ENCODE results near the gene NDUFV3. TPM values are rescaled to one million over a fixed set of nuclear protein-coding genes. Genes with fewer than 3 reads are reported as not detected.
A peak's percentile ranks its signal among the peaks of the same experiment; 100 is the strongest.
"Not testable (repeated sequence)": the region's sequence is repeated elsewhere in the genome, so short reads cannot be mapped to it uniquely, and the experiment has no call there.

NDUFV3 gene
- total and polyA plus RNA-seq, 5 donors: 45.4 to 52.2 (median 49.9) TPM

DNA sequence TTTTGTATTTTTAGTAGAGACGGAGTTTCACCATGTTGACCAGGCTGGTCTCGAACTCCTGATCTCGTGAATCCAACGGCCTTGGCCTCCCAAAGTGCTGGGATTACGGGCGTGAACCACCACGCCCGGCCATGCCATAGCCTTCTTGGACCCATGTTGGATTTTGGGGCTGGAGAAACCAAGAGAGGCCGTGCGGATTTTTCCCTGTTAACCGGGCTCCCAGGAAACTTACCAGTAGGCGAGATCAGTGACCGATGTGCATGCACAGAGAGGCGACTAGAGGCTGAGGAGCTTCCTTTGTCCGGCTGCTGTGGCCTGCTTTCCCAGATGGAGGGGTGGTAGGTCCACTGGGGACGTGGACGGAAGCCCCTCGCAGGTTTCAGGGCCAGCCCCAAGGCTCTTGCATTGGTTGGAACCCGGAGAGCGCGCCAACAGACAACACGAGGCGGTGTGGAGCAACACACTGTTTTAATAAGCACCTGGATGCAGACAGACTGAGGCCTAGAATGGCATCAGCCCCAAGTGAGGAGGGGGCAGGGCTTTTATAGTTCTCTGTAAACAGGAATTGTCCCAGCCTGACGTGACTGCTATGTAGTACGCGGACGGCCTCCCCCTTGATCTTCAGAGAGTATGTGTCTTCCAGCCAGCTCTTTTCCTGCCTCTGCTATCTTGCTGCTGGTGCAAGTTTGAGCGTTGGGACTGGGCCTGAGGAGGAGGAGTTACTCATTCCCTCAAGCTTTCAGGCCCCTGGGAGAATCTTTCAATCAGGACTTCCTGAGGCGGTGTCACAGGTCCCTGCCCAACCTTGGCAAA is 32.2 kb downstream of the NDUFV3 start, which contains the start of gene ERVH48-1:
TSS of gene ERVH48-1 (minus strand) at position 517 of the 813 bp plus-strand sequence. CDS start 6,624 bp downstream, outside the sequence.
- Histone ChIP-seq H3K4me3 (ENCODE audit: low read length) (no peak within 1 kb of the TSS), H3K4me1 (ENCODE audit: control insufficient read depth, insufficient read depth, low read length) (no peaks in the 10 kb centered on the region), H3K27ac (ENCODE audit: low read length) (no peak within 1 kb of the TSS), H3K9me3 (ENCODE audit: control insufficient read depth, low read length) (no peaks in the 10 kb centered on the region), H3K27me3 (ENCODE audit: control insufficient read depth, insufficient read depth) (no peaks in the 10 kb centered on the region)
- ATAC-seq: peak in 1 of 2 donors; percentile 19
- intact Hi-C loops (cut with DNase I): no loop called here
- no peak for DNase-seq
- 82% methylated on average over 29 of the region's 29 CpGs for WGBS

DNA sequence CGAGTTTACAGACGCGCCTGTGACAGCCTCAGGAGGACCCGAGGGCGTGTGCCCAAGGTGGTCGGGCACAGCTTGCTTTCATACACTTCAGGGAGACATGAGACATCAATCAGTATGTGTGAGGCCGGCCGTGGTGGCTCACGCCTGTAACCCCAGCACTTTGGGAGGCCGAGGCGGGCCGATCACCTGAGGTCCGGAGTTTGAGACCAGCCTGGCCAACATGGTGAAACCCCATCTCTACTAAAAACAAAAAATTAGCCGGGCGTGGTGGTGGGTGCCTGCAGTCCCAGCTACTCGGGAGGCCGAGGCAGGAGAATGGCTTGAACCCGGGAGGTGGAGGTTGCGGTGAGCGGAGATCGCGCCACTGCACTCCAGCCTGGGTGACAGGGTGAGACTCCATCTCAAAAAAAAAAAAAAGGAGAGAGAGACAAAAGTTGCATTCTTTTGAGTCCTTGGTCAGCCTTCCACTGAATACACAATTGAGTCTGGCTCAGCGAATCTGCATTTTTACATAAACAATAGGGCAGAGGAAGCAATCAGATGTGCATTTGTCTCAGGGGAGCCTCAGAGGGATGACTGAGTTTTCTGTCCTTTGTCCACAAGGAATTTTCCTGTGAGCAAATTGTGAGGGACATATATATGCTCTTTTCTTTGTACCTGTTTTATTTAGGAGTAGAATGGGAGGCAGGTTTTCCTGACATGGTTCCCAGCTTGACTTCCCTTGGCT is 34.5 kb downstream of the NDUFV3 start:
- 93% methylated on average over 23 of the region's 23 CpGs for WGBS
- H3K4me1 ChIP-seq (ENCODE audit: control insufficient read depth, insufficient read depth, low read length); H3K27ac ChIP-seq (ENCODE audit: low read length); intact Hi-C loops (cut with DNase I); H3K27me3 ChIP-seq (ENCODE audit: control insufficient read depth, insufficient read depth); H3K4me3 ChIP-seq (ENCODE audit: low read length); H3K9me3 ChIP-seq (ENCODE audit: control insufficient read depth, low read length); DNase-seq; ATAC-seq: not testable (repeated sequence)

DNA sequence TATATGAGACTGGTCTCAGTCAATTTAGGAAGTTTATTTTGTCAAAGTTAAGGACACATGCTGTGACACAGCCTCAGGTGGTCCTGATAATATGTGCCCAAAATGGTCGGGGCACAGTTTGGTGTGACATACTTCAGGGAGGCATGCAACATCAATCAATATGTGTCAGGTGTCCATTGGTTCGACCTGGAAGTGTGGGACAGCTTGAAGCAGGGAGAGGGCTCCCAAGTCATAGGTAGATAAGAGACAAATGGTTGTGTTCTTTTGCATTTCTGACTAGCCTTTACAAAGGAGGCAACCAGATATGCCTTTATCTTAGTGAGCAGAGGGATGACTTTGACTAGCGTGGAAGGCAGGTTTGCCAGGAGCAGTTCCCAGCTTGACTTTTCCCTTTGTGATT is 36.9 kb downstream of the NDUFV3 start:
- ATAC-seq (no peak), DNase-seq (no peak)
- Histone ChIP-seq H3K4me1 (ENCODE audit: control insufficient read depth, insufficient read depth, low read length) (no peaks in the 10 kb centered on the region), H3K27ac (ENCODE audit: low read length) (no peak overlapping the region), H3K4me3 (ENCODE audit: low read length) (no peak overlapping the region), H3K9me3 (ENCODE audit: control insufficient read depth, low read length) (no peaks in the 10 kb centered on the region), H3K27me3 (ENCODE audit: control insufficient read depth, insufficient read depth) (no peaks in the 10 kb centered on the region)
- intact Hi-C loops (cut with DNase I): no loop called here
- 58% methylated on average over 3 of the region's 3 CpGs for WGBS

DNA sequence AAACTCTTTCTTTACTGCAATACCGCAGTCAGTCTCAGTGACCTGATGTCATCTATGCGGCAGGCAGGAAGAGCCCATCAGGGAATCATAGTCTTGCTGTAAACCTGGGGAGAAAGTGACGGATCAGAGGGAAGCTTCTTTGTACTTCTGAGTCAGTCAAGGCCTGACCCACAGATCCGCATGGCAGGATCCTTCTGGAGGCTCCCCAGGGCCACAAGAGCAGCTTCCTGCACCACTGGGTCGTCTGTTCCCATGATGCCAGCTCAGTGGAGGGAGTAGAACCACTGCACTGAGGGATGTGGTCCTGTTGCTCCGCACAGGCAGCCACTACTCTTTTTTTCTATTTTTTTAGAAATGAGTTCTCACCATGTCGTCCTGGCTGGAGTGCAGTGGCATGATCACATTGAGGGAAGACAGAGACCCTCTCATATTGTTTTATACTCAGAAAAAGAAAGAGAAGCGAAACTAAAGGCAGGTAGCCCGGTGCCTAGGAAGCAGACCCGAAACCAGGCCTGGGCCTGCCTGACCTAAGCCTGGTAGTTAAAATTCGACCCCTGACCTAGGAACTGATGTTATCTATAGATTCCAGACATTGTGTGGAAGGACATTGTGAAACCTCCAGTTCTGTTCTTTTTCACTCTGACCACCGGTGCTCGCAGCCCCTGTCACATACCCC is 38.6 kb downstream of the NDUFV3 start:
- Histone ChIP-seq H3K4me3 (ENCODE audit: low read length) (no peak overlapping the region), H3K27ac (ENCODE audit: low read length) (no peak overlapping the region), H3K4me1 (ENCODE audit: control insufficient read depth, insufficient read depth, low read length) (no peaks in the 10 kb centered on the region), H3K27me3 (ENCODE audit: control insufficient read depth, insufficient read depth) (no peaks in the 10 kb centered on the region), H3K9me3 (ENCODE audit: control insufficient read depth, low read length) (no peaks in the 10 kb centered on the region)
- WGBS: 86% methylated on average over 13 of the region's 13 CpGs
- DNase-seq (no peak), ATAC-seq (no peak)
- intact Hi-C loops (cut with DNase I): no loop called here

DNA sequence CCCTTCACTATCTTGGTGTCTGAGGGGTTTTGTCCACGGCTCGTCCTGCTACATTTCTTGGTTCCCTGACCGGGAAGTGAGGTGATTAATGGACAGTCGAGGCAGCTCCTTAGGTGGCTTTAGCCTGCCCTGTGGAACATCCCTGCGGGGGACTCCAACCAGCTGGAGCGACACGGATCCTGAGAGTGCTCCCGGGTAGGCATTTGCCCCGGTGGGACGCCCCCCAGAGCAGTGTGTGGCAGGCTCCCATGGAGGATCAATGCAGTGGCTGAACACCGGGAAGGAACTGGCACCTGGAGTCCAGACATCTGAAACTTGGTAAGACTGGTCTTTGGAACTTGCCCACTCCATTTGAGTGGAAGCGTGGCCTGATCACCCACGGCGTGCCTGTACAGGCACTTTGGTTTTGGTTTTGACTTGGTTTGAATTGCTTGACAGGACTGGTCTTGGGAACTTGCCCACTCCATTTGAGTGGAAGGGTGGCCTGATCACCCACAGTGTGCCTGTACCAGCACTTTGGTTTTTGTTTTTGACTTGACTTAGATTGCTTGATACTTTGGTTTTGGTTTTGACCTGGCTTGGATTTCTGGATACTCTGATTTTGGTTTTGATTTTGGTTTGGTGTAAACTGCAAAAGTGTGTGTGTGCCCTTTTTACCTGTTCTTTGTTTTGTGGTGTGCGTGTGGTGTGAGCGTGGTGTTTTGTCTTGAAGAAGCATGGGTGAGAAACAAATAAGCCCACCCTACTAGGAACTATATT is 39.4 kb downstream of the NDUFV3 start:
- DNase-seq; H3K4me3 ChIP-seq (ENCODE audit: low read length); H3K27me3 ChIP-seq (ENCODE audit: control insufficient read depth, insufficient read depth); intact Hi-C loops (cut with DNase I); H3K4me1 ChIP-seq (ENCODE audit: control insufficient read depth, insufficient read depth, low read length); H3K27ac ChIP-seq (ENCODE audit: low read length); ATAC-seq; H3K9me3 ChIP-seq (ENCODE audit: control insufficient read depth, low read length): not testable (repeated sequence)
- WGBS: 87% methylated on average over 16 of the region's 16 CpGs

DNA sequence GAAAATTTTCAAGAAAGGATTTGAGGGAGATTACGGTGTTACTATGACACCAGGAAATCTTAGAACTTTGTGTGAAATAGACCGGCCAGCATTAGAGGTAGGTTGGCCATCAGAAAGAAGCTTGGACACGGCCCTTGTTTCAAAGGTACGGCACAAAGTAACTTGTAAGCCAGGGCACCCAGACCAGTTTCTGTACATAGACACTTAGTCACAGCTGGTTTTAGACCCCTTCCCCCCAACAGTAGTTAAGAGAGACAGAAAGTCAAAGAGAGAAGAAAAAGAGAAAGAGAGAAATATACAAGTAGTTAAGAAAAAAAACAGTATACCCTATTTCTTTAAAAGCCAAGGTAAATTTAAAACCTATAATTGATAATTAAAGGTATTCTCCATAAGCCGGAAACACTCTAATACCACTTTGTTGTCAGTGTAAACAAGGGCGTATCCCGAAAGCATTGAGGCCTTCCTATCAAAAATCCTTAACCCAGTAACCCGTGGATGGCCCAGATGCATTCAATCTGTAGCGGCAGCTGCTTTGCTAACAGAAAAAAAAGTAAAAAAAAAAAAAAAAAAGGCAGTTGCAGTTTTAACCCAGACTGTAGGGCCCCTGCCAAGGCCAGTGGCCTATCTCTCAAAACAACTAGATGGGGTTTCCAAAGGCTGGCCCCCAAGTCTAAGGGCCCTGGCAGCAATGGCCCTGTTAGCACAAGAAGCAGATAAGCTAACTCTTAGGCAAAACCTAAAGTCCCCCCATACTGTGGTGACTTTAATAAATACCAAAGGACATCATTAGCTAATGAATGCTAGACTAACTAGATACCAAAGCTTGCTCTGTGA is 40.2 kb downstream of the NDUFV3 start:
- H3K4me1 ChIP-seq (ENCODE audit: control insufficient read depth, insufficient read depth, low read length); H3K4me3 ChIP-seq (ENCODE audit: low read length); H3K27ac ChIP-seq (ENCODE audit: low read length); H3K9me3 ChIP-seq (ENCODE audit: control insufficient read depth, low read length); intact Hi-C loops (cut with DNase I); H3K27me3 ChIP-seq (ENCODE audit: control insufficient read depth, insufficient read depth): not testable (repeated sequence)
- 52% methylated on average over 9 of the region's 9 CpGs for WGBS
- DNase-seq (peak; percentile 39 to 85 (median 77)), ATAC-seq (peak in 1 of 2 donors; percentile 11)

DNA sequence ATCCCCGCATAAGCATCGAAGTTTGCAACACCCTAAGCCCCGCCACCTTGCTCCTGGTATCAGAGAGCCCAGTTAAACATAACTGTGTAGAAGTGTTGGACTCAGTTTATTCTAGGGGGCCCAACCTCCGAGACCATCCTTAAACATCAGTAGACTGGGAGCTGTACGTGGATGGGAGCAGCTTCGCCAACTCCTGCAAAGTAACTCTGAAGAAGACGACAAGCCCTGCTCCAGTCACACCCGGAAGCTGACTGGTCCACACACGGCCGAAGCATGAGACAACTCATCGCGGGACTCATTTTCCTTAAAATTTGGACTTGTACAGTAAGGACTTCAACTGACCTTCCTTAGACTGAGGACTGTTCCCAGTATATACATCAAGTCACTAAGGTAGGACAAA is 40.9 kb downstream of the NDUFV3 start:
- H3K4me1 ChIP-seq (ENCODE audit: control insufficient read depth, insufficient read depth, low read length); H3K27ac ChIP-seq (ENCODE audit: low read length): not testable (repeated sequence)

DNA sequence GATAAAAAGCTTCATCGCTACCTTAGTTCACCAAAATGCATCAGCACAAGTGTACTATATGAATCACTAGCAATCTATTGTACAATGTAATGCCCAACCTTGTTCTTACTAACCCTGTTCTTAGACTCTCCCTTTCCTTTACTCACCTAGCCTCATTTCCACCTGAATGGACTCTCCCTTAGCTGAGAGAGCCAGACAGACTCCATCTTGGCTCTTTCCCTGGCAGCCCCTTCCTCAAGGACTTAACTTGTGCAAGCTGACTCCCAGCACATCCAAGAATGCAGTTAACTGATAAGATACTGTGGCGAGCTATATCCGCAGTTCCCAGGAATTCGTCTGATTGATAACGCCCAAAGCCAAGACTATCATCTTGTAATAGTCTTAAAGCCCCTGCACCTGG is 43.3 kb downstream of the NDUFV3 start:
- WGBS: 47% methylated on average over 5 of the region's 5 CpGs
- intact Hi-C loops (cut with DNase I); H3K9me3 ChIP-seq (ENCODE audit: control insufficient read depth, low read length); H3K27me3 ChIP-seq (ENCODE audit: control insufficient read depth, insufficient read depth); H3K27ac ChIP-seq (ENCODE audit: low read length); H3K4me1 ChIP-seq (ENCODE audit: control insufficient read depth, insufficient read depth, low read length); H3K4me3 ChIP-seq (ENCODE audit: low read length); DNase-seq; ATAC-seq: not testable (repeated sequence)

More for the DNA sequence above, 40.9 kb downstream of the NDUFV3 start:
- H3K4me3 ChIP-seq (ENCODE audit: low read length); ATAC-seq; intact Hi-C loops (cut with DNase I); H3K9me3 ChIP-seq (ENCODE audit: control insufficient read depth, low read length); H3K27me3 ChIP-seq (ENCODE audit: control insufficient read depth, insufficient read depth); DNase-seq: not testable (repeated sequence)
- 80% methylated on average over 12 of the region's 12 CpGs for WGBS

DNA sequence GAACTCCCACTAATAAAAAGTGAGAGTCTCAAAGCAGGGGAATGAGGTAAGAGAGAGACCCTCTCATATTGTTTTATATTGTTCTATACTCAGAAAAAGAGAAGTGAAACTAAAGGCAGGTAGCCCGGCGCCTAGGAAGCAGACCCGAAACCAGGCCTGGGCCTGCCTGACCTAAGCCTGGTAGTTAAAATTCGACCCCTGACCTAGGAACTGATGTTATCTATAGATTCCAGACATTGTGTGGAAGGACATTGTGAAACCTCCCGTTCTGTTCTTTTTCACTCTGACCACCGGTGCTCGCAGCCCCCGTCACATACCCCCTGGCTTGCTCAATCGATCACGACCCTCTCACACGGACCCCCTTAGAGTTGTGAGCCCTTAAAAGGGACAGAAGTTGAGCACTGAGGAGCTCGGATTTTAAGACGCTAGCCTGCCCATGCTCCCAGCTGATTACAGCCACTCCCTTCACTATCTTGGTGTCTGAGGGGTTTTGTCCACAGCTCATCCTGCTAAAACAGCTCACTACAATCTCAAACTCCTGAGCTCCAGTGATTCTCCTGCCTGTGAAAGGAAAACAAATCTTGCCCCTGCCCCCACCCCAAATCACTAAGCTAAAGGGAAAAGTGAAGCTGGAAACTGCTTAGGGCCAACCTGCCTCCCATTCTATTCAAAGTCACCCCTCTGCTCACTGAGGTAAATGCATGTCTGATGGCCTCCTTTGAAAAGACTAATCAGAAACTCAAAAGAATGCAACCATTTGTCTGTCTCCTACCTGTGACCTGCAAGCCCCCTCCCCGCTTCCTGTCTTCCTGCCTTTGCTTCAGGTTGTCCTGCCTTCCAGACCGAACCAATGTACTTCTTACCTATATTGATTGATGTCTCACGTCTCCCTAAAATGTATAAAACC is 44.2 kb downstream of the NDUFV3 start:
- ATAC-seq; H3K27me3 ChIP-seq (ENCODE audit: control insufficient read depth, insufficient read depth); H3K27ac ChIP-seq (ENCODE audit: low read length); intact Hi-C loops (cut with DNase I); H3K9me3 ChIP-seq (ENCODE audit: control insufficient read depth, low read length); DNase-seq; H3K4me1 ChIP-seq (ENCODE audit: control insufficient read depth, insufficient read depth, low read length); H3K4me3 ChIP-seq (ENCODE audit: low read length): not testable (repeated sequence)
- 71% methylated on average over 16 of the region's 16 CpGs for WGBS

Data from right cardiac atrium (tissue), 5 donors.